Measurements from ENCODE around the gene KIAA1217. TPM values are rescaled to one million over a fixed set of nuclear protein-coding genes. Genes with fewer than 3 reads are reported as not detected.

KIAA1217 gene
- total RNA-seq, 1 donor from 2014 or later, result 74.8 TPM

DNA sequence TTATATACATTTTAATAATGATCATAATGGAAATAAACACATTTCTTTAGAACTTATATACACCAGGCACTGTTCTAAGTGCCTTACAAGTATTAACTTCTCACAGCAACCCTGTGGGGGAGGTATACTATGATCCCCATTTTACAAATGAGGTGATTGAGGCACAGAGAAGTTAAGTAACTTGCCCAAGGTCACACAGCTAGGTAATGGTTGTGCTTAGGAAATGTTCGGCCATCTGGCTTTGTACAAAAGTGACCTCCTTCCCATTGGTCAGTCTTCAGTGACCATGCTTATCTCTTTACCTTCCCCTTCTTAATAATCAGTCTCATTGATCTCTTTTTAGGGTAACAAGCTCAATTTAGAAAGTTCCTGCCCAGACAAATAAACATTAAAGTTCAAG is 158.8 kb downstream of the KIAA1217 start:
- DNase-seq (ENCODE audit: low spot score), result no peak

DNA sequence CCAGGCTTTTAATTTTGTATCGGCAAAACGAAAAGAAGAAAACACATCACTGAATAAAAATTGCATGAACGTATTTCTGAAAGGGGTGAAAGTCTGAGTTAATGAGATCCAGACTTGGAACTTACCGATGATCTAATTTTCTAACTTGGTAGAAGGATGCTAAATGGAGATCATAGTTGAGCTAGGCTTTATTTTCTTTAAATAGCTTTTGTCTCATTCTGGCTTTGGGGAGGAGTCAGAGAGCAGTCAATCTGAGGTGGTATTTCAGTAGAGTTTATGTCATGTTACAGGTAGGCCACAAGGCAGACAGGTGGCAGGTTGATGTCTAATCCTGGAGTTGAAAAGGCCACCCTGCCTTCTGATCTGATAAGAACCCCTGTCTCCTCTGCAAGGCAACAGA is 161.9 kb downstream of the KIAA1217 start:
- DNase-seq (ENCODE audit: low spot score), result no peak

DNA sequence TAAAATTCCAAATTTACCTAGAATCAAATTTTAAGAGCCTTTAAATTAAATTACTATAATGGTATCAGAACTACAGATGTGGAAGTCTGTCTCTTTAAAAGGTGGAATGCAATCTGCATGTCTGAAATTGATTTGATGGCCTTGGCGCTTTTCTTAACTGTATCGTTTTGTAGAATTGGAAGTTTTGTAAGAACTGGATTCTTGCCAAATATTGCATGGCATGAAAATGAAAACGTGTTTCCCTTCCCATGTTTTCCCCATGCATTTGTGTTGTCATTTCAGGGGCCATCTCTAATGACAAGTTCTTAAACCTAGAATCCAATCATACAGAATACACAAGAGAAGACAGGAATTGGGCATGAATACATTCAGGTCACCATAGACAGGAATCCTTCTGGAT is 162.5 kb downstream of the KIAA1217 start:
- DNase-seq (ENCODE audit: low spot score), result no peak

DNA sequence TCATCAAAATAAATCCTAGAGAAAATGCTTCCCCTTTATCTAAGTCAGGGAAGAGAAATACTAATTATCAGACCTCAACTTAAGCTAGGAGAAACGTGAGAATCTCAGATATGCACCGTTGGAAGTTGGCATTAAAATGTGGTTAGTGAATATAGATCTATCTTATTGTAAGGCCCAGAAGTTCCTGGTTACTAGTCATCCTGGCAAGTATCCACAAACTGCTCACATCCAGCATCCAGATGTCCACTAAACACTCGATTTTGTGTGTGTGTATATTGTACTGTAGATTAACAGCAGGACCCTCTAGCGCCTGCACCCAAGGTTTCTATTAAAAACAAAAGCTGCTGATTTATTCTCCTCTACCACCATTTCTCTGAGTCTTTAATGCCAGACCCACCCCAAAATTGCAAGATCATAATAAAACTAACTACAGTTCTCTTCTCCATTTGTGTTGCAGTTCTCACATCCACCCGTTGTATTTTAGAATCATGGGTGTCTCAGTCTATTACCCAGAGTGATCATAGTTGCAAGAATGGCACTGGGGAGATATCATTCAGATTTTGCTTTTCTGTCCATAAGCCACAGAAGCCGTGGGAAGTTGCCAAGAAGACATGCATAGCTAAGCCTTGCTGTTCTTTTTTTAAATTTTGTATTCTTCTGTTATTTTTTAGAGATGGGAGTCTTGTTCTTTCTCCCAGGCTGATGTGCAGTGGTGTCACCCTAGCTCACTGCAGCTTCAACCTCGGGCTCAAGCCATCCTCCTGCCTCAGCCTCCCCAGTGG is 165.4 kb downstream of the KIAA1217 start:
- DNase-seq (ENCODE audit: low spot score), result no peak

DNA sequence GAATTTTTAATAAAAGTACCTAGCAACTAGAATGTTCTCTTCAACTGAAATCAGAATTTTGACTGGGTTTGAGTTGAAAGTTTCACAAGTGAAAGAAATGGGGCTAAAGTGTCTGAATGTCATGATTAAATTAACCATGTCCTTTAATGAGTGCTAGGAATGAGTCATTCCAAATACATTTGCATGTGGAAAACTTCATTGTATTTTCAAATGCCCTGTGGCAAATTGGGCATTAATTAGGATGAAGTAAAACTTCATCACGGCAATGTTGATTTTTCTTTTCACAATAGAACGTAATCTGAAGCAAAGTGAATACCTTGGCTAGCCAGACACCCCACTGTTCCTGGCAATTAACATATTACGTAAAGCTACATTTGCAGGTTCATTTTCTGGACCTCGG is 166.6 kb downstream of the KIAA1217 start:
- DNase-seq (ENCODE audit: low spot score), result no peak

DNA sequence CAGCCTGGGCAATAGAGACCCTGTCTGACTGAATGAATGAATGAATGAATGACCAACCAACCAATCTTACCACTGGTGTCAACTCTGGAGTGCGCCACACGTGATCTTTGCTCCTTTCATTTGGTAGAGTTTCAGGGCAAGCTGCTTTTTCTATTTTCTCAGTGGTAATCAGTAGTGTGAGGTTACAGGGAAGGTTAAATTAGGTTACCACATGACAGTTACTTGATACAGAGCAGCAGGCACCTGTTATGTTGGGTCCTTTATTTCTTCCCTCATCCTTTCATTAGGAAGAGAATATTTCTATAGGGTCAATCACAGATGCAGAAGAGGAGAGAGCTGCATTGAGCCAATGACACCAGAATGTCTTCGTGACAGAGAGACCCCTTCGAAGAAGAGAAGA is 167.8 kb downstream of the KIAA1217 start:
- no peak for DNase-seq (ENCODE audit: low spot score)

DNA sequence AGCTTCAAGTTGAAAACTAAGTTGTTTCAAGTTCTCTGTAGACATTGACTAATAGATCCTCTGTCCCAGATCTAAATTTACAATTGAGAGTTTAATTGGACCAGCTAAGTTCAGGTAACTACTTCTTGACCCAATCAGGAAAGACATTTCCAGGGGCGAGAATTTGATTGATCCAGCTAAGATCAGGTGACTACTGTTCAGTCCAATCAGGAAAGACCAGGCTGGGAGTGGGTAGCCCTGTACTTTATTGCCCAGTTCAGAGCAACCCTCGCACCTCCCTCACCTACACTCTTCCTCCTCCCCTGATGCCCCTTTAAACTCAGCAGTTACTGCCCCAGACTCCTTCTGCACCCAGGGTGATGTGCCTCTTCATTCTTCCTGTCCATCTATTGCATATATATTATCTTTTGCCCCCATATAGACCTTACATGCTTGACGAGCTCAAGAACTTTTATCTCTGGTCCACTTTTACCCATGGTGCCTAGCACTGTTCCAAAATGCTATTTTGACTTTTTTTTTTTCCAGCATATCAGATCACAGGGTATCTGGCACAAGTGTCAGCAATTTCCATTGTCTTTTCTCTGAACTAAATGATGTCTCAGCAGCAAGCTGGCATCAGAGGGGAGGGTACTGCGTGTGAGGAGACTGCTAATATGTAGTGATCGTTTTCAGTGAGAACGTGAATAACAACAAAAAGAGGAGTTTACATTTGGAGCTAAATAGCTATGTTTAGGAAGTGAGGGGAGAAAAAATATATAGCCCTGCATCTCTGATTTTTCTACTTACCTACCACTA is 169.4 kb downstream of the KIAA1217 start:
- DNase-seq (ENCODE audit: low spot score), result no peak

DNA sequence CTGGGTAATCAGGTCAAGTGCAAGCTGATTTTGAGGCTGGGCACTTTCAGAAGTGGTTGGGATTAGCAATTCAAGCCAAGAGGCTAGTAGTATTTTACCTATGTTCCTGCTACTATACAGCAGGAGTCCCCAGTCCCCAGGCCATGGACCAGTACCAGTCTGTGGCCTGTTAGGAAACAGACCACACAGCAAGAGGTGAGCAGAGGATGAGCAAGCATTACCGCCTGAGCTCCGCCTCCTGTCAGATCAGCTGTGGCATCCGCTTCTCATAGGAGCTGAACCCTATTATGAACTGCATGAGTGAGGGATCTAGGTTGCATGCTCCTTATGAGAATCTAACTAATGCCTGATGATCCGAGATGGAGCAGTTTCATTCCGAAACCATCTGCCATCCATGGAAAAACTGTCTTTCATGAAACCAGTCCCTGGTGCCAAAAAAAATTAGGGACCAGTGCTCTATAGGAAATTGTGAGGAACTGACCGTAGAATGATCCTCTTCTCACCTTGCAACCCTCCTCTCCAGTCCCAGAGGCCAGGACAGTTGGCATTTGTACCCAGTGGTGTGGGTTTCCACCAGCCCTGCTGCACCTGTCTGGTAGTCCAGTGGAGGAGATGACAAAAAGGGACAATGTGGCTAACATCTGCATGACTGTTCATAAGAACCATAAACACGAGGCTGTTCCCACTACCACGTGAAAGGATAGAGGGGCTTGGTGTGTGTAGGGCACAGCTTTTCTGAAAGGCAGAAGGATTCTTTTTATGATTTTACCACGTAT is 172.5 kb downstream of the KIAA1217 start:
- no peak for DNase-seq (ENCODE audit: low spot score)

DNA sequence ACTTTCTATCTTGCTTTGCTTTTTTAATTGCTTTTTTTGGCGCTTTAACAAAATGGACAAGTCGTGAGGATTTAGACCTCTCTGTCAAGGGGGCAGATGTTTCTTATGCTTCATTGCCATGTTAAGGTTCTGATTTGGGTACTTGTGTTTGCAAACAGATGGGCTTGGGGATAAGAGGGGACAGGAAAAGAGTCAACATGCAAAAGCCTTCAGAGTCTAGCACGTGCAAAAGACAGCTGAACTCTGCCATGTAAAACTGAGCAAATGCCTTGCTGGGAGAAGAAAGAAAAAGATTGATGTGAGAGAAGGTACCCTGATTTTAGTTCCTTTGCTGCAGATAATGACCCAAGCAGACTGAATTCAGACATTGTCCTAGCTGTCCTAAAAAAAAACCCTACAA is 173.1 kb downstream of the KIAA1217 start:
- DNase-seq (ENCODE audit: low spot score), result no peak

DNA sequence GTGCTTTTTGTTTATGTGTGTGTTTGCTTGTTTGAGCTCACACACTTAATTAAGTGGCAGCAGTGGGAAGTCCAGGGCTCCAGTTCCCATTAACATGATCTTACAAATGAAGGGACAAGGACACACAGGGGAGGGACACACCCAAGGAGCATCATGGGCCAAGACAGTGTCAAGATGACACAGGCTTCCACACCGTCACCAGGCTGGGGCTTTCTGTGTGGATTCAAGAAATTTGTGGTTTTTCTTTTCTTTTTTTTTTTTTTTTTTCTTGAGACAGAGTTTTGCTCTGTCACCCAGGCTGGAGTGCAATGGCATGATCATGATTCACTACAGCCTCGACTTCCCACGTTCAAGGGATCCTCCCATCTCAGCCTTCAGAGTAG is 173.6 kb downstream of the KIAA1217 start:
- DNase-seq (ENCODE audit: low spot score), result no peak

DNA sequence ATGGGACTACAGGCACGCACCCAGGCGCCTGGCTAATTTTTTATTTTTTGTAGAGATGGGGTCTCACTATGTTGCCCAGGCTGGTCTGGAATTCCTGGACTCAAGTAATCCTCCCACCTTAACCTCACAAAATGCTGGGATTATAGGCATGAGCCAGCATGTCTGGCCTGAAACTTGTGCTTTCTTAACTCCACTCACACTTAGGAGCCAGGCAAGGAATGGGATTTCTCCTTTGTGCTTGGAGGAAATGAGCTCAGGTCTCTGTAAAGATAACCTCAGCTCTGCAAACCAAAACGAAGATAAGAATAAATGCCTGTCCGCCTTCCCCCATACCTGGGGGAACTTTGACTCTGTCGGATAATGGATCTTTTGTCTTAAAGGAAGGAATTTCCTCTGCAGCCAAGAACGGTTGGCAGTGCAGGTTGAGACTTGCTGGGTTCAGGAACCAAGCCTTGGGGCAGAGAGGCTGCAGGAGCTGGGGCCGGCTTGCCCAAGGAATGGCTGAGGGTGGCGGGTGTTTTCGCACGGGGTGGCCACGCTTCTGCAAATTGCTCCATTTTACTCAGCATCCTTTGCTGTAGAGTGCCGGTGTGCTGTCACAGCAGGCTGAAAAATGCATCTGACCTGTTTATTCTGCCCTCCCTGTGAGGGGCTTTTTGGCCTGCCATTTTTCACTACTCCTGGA is 174.2 kb downstream of the KIAA1217 start:
- DNase-seq (ENCODE audit: low spot score), result no peak

DNA sequence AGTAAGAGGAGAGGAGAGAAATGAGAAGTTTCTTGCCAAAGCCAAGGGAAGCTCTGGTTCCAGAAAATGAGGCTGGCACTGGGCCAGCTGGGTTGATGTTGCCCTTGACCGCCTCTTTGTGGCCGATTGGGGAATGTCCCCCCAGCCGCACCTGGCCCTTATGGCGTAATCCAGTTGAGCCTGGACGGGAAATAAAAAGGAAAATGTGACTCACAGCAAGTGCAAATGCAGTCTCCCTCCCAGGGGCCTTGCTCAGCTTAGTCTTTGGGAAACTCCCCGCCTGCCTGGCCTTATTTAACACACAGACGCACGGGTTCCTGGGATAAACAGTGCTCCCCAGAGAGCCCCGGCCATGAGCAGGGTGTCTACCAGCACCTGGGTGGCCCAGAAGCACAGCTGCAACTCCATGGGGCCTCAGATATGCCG is 174.8 kb downstream of the KIAA1217 start:
- peak; percentile 95 for DNase-seq (ENCODE audit: low spot score)

DNA sequence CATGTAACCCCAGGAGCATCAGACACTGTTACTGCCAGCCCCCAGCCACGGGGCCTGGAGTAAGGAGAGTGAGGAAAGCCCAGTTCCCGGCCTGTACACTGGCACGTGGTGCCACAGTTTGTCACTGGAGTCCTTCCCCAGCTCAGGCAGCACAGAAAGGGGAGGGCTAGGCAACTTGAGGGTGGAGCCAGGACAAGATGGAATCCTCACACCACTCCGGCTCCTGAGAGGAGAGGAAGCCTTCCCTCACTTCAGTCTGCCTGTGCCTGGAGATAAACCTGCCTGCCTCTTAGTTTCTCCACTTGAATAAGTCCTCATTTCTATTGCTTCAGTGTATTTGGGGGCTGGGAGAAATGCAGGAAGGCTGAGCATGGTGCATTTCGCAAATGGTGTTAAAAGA is 176.0 kb downstream of the KIAA1217 start:
- DNase-seq (ENCODE audit: low spot score), result no peak

DNA sequence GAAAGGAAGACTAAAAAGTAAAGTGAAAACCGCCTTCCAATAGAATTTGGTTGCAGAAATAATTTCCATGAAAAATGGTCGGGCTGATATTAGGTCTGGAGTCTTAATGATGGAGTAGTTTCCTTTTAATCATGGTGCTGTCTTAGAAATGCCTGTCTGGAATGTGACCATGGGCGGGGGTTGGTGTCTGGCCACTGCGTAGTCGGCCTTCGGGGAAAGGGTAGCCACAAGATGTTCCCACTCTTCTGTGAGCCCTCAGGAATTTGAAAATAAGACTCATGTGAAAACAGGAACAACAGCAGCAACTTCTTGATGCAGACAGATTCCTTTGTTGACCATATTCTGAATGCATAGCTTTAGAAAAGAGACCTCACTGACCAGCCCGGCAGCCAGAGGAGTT is 176.8 kb downstream of the KIAA1217 start:
- no peak for DNase-seq (ENCODE audit: low spot score)

DNA sequence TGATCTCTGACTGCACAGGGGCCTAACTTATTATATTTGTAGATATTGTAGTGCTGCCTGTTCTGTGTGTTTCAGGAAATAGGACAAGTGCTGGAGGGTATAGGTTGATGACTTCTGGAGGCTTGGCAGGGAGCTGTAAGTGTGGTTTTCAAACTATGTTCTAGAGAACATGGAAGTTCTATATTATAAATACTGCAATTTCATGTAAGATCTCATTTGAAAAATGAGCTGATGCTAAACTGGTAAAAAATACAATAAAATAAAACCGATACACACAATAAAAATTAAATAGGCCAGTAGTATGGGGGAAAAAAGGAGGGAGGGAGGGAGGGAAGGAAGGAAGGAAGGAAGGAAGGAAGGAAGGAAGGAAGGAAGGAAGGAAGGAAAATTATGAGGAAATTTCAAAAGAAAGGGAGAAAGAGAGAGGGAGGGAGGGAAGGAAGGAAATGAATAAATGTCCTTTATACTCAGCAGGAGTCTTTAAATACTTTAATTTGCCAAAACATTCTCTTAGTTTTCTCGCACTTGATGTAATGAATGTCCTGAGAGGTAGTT is 181.3 kb downstream of the KIAA1217 start:
- DNase-seq (ENCODE audit: low spot score), result no peak

DNA sequence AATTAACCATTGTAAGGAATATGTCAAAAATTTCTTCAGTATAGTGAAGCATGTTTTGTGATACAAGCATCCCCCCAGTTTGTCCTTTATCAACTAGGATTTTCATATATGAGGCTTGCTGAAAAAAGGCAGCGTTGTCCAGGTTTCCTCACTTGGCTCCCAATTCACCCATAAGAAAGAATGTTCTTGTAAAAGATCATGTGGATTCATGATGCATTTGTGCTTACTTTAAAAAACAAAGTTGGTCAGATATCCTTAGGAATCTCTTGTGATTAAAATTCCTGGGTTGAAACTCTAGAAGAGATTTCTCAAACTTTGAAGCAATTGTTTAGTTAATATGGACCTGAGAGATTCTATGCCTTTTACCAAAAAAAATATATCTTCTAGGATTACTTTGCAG is 181.8 kb downstream of the KIAA1217 start:
- DNase-seq (ENCODE audit: low spot score), result no peak

DNA sequence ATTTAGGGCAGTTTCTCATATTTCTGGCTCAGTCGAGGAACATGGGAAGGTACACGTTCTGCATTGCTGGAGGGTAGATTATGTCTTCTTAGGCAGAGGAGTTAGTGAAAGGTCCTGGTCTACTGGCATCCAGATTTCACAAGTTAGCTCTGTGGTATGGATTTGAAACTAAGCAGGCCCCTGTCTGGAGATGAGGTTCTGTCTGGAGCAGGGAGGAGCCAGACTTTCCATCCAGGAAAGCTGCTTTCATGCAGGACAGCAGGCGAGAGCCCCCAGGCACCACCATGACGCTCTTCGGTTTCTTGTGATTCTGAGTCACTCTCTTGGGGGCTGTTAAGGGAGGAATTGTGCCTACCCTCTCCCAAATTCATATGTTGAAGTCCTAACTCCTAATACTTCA is 184.3 kb downstream of the KIAA1217 start:
- DNase-seq (ENCODE audit: low spot score), result no peak

DNA sequence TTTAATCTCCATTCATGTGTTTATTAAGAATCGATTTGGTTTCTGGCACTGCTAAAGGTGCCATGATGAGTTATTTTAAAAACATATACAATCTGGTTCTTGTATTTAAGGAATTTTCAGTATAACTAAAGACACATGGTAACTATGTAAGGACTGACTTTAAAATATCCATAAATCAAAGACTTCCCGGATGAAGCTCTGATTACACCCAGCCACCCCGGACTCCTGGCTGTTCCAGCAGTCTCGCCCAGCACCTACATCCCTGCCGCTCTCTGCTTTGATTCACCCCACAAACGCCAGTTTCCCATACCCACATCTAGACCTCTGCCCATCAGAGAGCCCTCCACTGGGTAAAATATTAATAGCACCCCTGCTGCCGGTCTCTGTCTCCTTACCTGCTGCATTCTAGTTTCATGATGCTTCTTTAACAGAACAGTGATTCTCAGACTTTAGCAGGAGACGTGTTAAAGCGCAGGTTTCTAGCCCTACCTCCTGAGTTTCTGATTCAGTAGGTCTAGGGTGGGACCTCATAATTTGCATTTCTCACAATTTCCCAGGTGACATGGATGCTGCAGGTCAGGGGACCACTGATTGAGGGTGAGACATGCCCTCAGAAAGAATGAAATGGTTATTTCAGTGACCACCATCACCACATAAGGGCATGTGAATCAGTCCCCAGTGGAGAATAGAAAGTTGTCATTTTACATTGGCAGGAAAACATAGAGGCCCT is 185.7 kb downstream of the KIAA1217 start:
- DNase-seq (ENCODE audit: low spot score), result no peak

DNA sequence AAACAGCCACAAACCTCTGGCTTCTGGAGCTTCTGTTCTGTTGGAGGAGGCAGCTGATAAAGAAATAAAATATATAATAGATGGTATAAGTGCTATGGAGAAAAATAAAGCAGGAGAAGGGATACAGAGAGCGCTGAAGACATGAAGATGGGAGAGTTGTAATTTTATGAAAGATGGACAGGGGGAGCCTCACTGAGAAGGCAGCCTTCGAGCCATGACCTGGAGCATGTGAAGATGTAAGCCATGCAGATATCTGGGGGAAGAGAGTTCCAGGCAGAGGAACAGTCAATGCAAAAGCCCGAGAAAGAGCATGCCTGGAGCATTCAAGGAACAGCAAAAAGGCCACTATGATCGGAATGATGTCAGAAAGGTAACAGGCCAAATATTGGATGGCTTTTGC is 187.5 kb downstream of the KIAA1217 start:
- no peak for DNase-seq (ENCODE audit: low spot score)

DNA sequence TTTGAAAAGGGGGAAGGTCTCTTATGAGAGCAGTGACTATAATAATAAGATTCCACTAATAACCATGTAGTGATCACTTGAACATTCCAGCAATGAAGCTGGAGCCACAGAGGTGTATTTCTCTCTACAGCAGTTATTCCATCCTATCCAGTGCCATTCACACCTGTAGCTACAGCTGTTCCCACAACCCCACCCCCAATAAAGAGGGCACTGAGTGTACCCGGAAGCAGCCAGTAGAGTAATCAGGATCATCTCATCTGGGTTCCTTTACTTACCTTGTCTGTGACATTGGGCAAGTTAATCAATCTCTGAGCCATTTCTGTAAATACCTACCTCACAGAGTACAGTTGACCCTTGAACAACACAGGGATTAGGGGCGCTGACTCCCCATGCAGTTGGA is 188.7 kb downstream of the KIAA1217 start:
- DNase-seq (ENCODE audit: low spot score), result no peak
